Stomach (tissue), 9 donors: ENCODE results near the gene LRP6. TPM values are rescaled to one million over a fixed set of nuclear protein-coding genes. Genes with fewer than 3 reads are reported as not detected.

Experiments
- DNase-seq, 2 donors: peaks; one replicate each; pipeline versions ENCODE4 v3.0.0 to v3.0.0-alpha.2; 2013 to 2019
- H3K27ac ChIP-seq, 5 donors: fragments of 200-600 bp in 4 of 5; sonication (generic) in 4 of 5; one replicate each; pipeline ENCODE4 v1.5.1; 2013 to 2019; ENCODE audit warnings: mild to moderate bottlenecking in 1 of 5, moderate library complexity in 1 of 5
- H3K27me3 ChIP-seq, 3 donors: fragments of 200-600 bp; sonication (generic); one replicate each; pipeline ENCODE4 v1.5.1; 2017 to 2019; ENCODE audit warnings: mixed run types in 1 of 3
- H3K36me3 ChIP-seq, 4 donors: fragments of 200-600 bp; sonication (generic); 1 replicate in 3 of 4; 2 replicates in 1 of 4; pipeline ENCODE4 v1.5.1; 2016 to 2019
- H3K4me1 ChIP-seq, 4 donors: fragments of 200-600 bp; sonication (generic); one replicate each; pipeline ENCODE4 v1.5.1; 2016 to 2019
- H3K4me3 ChIP-seq, 4 donors: fragments of 200-600 bp; sonication (generic) in 3 of 4; one replicate each; pipeline ENCODE4 v1.5.1; 2016 to 2019; ENCODE audit warnings: mild to moderate bottlenecking in 1 of 4
- H3K9me3 ChIP-seq, 4 donors: fragments of 200-600 bp; sonication (generic); one replicate each; pipeline ENCODE4 v1.5.1; 2016 to 2019
- EP300 ChIP-seq: sonication (generic); formaldehyde crosslinking; IDR thresholded peaks from one replicate; pipeline ENCODE4 v1.6.1; 2017; ENCODE audit warnings: antibody characterized with exemption
- POLR2A ChIP-seq, 4 donors: fragments of 450-650 bp; IDR thresholded peaks; one replicate each; pipeline ENCODE4 v1.6.1; 2016; ENCODE audit warnings: antibody characterized with exemption in 4 of 4, control low read depth in 2 of 4, mild to moderate bottlenecking in 1 of 4, moderate library complexity in 1 of 4
- POLR2AphosphoS5 ChIP-seq, 3 donors: sonication (generic); formaldehyde crosslinking; IDR thresholded peaks; one replicate each; pipeline ENCODE4 v1.6.1; 2016; ENCODE audit warnings: antibody characterized with exemption in 3 of 3
- WGBS, 5 donors: extraction: QIAGEN DNeasy Blood & Tissue Kit in 3 of 5; methylation state at CpG; one replicate each; pipeline versions ENCODE4 v1.1.5 to v1.1.7; 2013 to 2018; 5-methylcytosine and 5-hydroxymethylcytosine counted together
- intact Hi-C: fragments of 100-400 bp; cut with DNase I; formaldehyde crosslinking; loops from one replicate; pipeline ENCODE4 v1.15.1; 2023; ENCODE audit warnings: low total_unique reads
- polyA plus RNA-seq, 3 donors: library from polyadenylated mRNA; stranded (reverse); fragments of 200-250 nt; gene quantifications; one replicate each; pipeline ENCODE4 v1.2.3, GENCODE V29; 2013
- total RNA-seq, 5 donors: library from RNA; depleted of rRNA; stranded (reverse); fragments of >200 nt; gene quantifications; one replicate each; pipeline versions ENCODE4 v1.1.0 to v1.2.3, GENCODE V29; 2014 to 2016
- TF ChIP-seq, protein P1 (sequence below), 7 experiments: fragments of 450-650 bp in 4 of 7; fragments of 200-600 bp in 3 of 7; sonication (generic) in 3 of 7; IDR thresholded peaks; one replicate each; pipeline ENCODE4 v1.5.1; 2016 to 2019; ENCODE audit warnings: antibody characterized with exemption in 7 of 7, control low read depth in 2 of 7, mild to moderate bottlenecking in 1 of 7
- donor health status: healthy with polysubstance abuse.
- donor health status: Bipolar disorder and iron deficiency.
- donor health status: healthy.

The LRP6 gene
- total and polyA plus RNA-seq, 8 donors, result 2.7 to 113 (median 36.8) TPM

DNA sequence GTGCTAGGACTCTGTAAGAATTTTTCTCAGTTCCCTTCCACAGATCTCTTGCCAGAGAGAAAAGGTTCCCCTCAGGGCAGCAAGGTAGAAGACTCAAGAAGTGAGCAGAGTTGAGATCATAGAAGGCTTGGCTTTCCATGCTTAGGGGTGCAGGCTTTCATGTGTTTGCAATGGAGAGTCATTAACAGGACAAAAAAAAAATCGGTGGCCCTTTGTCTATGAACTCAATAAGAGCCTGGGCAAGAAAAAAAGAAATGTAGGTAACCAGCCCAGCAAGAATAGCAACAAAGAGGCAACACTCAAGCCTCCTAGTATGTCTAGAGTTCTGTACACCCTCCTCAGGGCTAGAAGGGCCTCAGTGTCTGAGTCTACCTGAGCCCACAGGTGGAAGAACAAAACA lies 23.4 kb upstream of the LRP6 start:
- no peak for DNase-seq
- 35 to 54% (median 44%) methylated on average over 1 of the region's 1 CpG for WGBS, 5 donors

DNA sequence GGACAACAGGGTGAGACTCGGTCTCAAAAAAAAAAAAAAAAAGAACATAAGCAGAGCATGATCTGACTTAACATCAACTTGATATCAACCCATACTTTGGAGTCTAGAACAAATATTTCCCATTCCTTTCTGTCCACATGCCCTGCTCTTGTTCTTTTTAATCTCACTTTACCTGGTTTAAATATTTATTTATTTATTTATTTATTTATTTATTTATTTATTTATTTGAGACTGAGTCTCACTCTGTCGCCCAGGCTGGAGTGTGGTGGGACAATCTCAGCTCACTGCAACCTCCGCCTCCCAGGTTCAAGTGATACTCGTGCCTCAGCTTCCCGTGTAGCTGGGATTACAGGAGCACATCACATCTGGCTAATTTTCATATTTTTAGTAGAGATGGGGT lies 19.6 kb upstream of the LRP6 start:
- intact Hi-C loops, result no loop called here
- WGBS, 5 donors, result 89 to 98% (median 92%) methylated on average over 5 of the region's 5 CpGs

More for the DNA sequence above, 23.4 kb upstream of the LRP6 start:
- intact Hi-C loops, result no loop called here
- Histone ChIP-seq H3K36me3 (no peaks in the 10 kb centered on the region), H3K27ac (no peak overlapping the region), H3K27me3 (no peaks in the 10 kb centered on the region), H3K9me3 (no peaks in the 10 kb centered on the region), H3K4me3 (no peak overlapping the region), H3K4me1 (peaks cover 0 to 11% (median 8%) of the 10 kb centered on the region in 4 donors)
- TF ChIP-seq POLR2AphosphoS5 (IDR thresholded peaks at IDR 0.05) (no peak), POLR2A (IDR thresholded peaks at IDR 0.05) (no peak), EP300 (no peak)
- TF ChIP-seq, protein P1, sequence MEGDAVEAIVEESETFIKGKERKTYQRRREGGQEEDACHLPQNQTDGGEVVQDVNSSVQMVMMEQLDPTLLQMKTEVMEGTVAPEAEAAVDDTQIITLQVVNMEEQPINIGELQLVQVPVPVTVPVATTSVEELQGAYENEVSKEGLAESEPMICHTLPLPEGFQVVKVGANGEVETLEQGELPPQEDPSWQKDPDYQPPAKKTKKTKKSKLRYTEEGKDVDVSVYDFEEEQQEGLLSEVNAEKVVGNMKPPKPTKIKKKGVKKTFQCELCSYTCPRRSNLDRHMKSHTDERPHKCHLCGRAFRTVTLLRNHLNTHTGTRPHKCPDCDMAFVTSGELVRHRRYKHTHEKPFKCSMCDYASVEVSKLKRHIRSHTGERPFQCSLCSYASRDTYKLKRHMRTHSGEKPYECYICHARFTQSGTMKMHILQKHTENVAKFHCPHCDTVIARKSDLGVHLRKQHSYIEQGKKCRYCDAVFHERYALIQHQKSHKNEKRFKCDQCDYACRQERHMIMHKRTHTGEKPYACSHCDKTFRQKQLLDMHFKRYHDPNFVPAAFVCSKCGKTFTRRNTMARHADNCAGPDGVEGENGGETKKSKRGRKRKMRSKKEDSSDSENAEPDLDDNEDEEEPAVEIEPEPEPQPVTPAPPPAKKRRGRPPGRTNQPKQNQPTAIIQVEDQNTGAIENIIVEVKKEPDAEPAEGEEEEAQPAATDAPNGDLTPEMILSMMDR (IDR thresholded peaks at IDR 0.05), result no peak

DNA sequence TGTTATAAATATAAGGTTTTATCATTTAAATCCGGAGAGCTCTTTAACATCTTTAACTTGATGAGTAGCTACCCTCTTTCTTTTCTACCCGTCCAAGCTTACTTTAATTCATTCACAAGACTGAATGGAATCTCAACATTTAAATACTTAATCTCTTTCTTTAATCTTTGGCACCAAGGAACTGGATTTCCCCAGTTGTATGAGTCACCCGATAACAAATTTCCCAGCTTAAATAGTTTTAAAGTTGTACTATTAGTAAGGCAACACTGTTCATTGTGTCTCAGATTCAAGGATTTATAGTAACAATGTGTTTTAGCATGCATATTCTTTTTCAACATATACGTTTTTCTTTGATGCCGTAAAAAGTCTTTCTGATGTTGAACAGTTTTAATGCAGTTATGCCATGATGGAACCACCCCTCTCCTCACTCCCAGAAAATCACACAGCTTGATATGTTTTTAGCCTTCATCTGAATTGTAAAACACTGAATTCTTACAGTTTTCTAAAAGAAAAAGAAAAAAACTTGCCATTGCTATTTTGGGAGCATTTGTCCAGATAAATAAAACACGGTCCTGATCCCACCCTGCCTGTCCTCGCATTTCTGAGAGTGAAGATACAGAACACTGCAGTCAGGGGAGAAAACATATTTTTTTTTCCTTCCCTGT lies 16.0 kb upstream of the LRP6 start:
- 25 to 39% (median 28%) methylated on average over 7 of the region's 7 CpGs for WGBS, 5 donors
- no peak overlapping the region for H3K4me3 ChIP-seq
- H3K27me3 ChIP-seq, result no peaks in the 10 kb centered on the region
- peaks cover 0 to 18% (median 14%) of the 10 kb centered on the region in 4 donors for H3K4me1 ChIP-seq
- TF ChIP-seq POLR2AphosphoS5 (IDR thresholded peaks at IDR 0.05) (no peak), EP300 (no peak), POLR2A (IDR thresholded peaks at IDR 0.05) (no peak)
- TF ChIP-seq, protein P1 (IDR thresholded peaks at IDR 0.05), result no peak
- peak overlapping the region in 1 of 5 donors; percentile 44 for H3K27ac ChIP-seq
- peak in 1 of 2 donors; percentile 62 for DNase-seq
- H3K36me3 ChIP-seq, result no peaks in the 10 kb centered on the region
- intact Hi-C loops, result no loop called here
- H3K9me3 ChIP-seq, result no peaks in the 10 kb centered on the region

More for the DNA sequence above, 19.6 kb upstream of the LRP6 start:
- no peak for TF ChIP-seq EP300
- TF ChIP-seq, protein P1 (IDR thresholded peaks at IDR 0.05), result no peak
- no peak for TF ChIP-seq POLR2AphosphoS5 (IDR thresholded peaks at IDR 0.05)
- no peak for TF ChIP-seq POLR2A (IDR thresholded peaks at IDR 0.05)
- H3K27ac ChIP-seq, result no peak overlapping the region
- no peak overlapping the region for H3K4me3 ChIP-seq
- H3K36me3 ChIP-seq, result no peaks in the 10 kb centered on the region
- H3K4me1 ChIP-seq, result peaks cover 0 to 18% (median 14%) of the 10 kb centered on the region in 4 donors
- H3K9me3 ChIP-seq, result no peaks in the 10 kb centered on the region
- DNase-seq, result no peak
- no peaks in the 10 kb centered on the region for H3K27me3 ChIP-seq

DNA sequence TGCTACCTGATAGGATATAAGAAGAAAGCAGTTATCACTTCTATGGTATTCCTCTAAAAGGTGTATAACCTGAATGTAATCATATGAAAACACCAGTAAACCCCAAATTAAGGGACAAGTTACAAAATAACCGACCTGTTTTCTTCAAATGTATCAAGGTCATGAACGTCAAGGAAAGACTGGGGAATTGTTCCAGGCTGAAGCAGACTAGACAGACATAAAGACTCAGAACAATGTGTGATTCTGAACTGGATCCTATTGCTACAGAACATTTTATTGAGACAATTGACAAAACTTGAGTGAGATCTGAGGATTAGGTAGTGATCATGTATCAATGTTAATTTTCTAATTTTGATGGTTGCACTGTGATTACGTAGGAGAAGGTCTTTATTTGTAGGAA lies 15.4 kb upstream of the LRP6 start:
- Histone ChIP-seq H3K4me1 (peaks cover 0 to 18% (median 14%) of the 10 kb centered on the region in 4 donors), H3K36me3 (no peaks in the 10 kb centered on the region), H3K27me3 (no peaks in the 10 kb centered on the region), H3K9me3 (peaks cover 0 to 2% (median 0%) of the 10 kb centered on the region in 4 donors), H3K4me3 (no peak overlapping the region), H3K27ac (no peak overlapping the region)
- intact Hi-C loops, result no loop called here
- TF ChIP-seq, protein P1 (IDR thresholded peaks at IDR 0.05), result no peak
- TF ChIP-seq EP300 (no peak), POLR2A (IDR thresholded peaks at IDR 0.05) (no peak), POLR2AphosphoS5 (IDR thresholded peaks at IDR 0.05) (no peak)
- WGBS, 5 donors, result 71 to 84% (median 76%) methylated on average over 3 of the region's 3 CpGs
- DNase-seq, result no peak
